Rectal smooth muscle tissue (tissue), 1 donor: ENCODE measurements around the gene CCDC9B.

Source experiments
- H3K27ac ChIP-seq: one replicate; pipeline ENCODE4 v1.7.0; 2013; ENCODE audit warnings: low read depth, low read length, inconsistent platforms
- H3K27me3 ChIP-seq: one replicate; pipeline ENCODE4 v1.7.0; 2013; ENCODE audit warnings: low read length; ENCODE audit not compliant: control insufficient read depth, insufficient read depth
- H3K36me3 ChIP-seq: one replicate; pipeline ENCODE4 v1.7.0; 2013; ENCODE audit warnings: low read length; ENCODE audit not compliant: control insufficient read depth, insufficient read depth
- H3K4me1 ChIP-seq: one replicate; pipeline ENCODE4 v1.7.0; 2013; ENCODE audit warnings: low read length; ENCODE audit not compliant: control insufficient read depth, insufficient read depth
- H3K4me3 ChIP-seq: one replicate; pipeline ENCODE4 v1.7.0; 2013; ENCODE audit warnings: low read length
- H3K9ac ChIP-seq: one replicate; pipeline ENCODE4 v1.7.0; 2013; ENCODE audit warnings: low read length

Gene CCDC9B

DNA sequence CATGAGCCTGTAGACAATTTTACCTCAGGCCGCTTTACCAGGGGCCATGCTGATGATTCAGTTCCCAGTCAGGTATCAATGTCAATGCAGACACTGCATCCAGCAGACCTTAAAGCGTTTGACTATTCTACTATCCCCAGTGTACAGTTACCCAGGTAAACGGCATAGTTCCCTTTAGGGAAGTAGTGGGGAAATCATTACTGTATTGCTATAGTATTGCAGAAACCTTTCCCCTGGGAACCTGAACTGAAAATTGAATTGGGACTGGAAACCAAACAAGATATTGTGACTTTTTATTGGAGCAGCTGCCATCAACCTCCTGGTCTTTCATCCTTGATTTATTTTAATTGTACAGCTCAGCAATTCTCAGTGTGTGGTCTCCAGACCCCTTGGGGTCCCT, 23.8 kb downstream of the CCDC9B start:
- no peak overlapping the region for H3K27ac ChIP-seq
- H3K27me3 ChIP-seq = no peaks in the 10 kb centered on the region
- H3K4me1 ChIP-seq = no peaks in the 10 kb centered on the region
- H3K36me3 ChIP-seq = no peaks in the 10 kb centered on the region
- H3K9ac ChIP-seq = no peak overlapping the region
- no peak overlapping the region for H3K4me3 ChIP-seq

DNA sequence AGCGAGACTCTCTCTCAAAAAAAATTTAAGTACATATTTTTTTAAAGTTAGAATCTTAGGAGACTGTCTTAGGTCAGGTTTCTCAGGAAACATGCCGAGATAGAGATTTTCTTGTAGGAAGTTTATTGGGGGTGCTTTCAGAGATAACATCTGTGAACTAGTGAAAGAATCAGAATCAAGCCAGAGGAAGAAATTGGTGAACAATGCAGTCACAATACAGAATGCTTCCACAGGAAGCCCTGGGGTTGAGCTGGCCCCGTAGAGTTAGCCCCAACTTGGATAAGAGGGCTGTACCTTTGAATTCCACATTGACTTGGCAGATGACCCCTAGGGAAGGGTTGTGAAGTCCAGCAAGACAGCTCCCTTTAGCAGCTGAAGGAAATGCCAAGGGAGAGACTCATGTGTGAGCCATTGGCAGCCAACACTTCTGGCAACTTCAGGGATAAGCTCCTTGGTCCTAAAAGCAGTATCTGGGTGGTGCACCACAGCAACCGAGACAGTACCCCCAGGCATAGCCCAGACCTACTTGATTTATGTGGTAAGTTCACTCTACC, 25.9 kb downstream of the CCDC9B start:
- H3K36me3 ChIP-seq = no peaks in the 10 kb centered on the region
- no peak overlapping the region for H3K9ac ChIP-seq
- H3K4me3 ChIP-seq = no peak overlapping the region
- H3K27me3 ChIP-seq = no peaks in the 10 kb centered on the region
- no peak overlapping the region for H3K27ac ChIP-seq
- no peaks in the 10 kb centered on the region for H3K4me1 ChIP-seq

DNA sequence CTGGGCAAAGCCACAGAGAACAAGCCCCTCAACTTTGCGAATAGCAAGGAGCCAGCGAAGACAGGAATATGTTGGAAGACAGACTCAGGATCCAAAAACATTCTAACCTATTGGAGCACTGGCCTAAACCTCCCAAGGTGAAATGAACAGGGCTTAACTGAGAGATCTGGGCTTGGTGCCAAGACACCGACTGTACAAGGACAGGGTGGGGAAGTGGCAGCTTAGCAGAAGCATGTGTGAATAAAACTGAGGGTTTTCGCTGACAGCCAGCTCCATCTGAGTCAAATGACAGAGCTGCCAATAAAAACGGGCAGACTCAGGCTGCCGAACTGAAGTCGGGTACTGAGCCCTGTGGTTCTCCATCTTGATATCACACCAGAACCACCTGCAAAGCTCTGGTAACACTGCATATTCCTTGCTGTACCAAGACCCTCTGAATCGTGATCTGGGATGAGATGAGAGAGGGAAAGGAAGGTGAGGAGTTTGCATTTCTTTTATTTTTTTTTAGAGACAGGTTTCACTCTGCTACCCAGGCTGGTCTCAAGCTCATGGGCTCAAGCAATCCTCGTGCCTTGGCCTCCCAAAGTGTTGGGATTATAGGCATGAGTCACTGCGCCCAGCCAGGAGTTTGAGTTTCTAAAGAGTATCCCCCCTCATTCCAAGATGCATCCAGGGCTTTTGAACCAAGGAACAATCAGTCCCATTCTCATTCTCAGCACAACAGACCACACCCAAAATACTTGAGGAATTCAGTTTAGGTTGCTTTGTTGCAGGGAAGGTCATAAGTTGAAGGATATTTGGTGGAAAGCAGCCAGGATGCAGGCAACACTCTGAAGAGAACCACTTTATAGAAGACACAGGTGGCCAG, 27.0 kb downstream of the CCDC9B start:
- no peaks in the 10 kb centered on the region for H3K27me3 ChIP-seq
- no peak overlapping the region for H3K4me3 ChIP-seq
- no peak overlapping the region for H3K9ac ChIP-seq
- H3K4me1 ChIP-seq = no peaks in the 10 kb centered on the region
- no peak overlapping the region for H3K27ac ChIP-seq
- no peaks in the 10 kb centered on the region for H3K36me3 ChIP-seq

DNA sequence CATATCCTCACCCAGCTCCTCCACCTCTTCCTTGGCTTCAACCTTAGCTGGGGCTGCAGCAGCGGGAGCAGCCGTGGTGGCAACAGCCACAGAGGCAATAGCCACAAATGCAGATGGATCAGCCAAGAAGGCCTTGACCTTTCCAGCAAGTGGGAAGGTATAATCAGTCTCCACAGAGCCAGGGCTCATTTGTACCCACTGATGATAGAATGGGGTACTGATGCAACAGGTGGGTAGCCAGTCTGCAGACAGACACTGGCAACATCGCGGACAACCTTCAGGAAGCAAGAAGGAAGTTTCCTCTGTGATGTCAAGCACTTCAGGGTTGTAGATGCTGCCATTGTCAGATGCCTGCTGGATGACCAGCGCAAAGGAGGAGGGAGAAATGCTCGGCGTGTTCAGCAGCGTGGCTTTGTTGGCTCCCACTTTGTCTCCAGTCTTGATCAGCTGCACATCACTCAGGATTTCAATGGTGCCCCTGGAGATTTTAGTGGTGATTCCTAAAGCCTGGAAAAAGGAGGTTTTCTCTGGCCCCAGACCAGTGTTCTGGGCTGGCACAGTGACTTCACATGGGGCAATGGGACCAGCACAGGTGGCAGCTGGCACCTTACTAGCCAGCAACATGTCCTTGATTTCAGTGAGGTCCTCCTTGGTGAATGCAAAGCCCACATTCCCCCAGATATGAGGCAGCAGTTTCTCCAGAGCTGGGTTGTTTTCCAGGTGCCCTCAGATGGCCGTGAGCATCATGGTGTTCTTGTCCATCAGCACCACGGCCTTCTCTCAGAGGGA, 28.2 kb downstream of the CCDC9B start:
- H3K4me3 ChIP-seq = no peak overlapping the region
- no peak overlapping the region for H3K9ac ChIP-seq
- no peaks in the 10 kb centered on the region for H3K36me3 ChIP-seq
- H3K4me1 ChIP-seq = no peaks in the 10 kb centered on the region
- H3K27me3 ChIP-seq = no peaks in the 10 kb centered on the region
- H3K27ac ChIP-seq = no peak overlapping the region

DNA sequence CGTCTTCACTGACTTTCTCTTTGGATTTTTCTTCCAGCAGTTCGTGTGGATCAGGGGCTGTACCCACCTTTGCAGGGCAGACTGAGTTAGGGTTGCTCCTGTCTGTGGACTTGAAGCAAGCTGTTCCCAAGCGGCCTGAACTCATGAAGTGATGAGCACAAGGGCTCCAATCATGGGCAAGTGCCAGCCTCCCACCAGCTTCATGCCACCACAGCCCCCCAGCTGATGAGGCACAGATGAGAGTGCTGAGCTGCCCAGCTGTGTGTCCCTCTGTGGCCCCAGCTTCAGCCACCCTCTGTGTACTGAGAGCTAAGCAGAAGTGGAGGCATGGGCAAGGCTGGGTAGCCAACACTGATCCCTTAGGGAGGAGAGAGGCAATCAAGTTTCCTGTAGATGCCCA, 29.7 kb downstream of the CCDC9B start:
- H3K27me3 ChIP-seq = no peaks in the 10 kb centered on the region
- no peak overlapping the region for H3K9ac ChIP-seq
- no peak overlapping the region for H3K27ac ChIP-seq
- no peak overlapping the region for H3K4me3 ChIP-seq
- H3K36me3 ChIP-seq = no peaks in the 10 kb centered on the region
- no peaks in the 10 kb centered on the region for H3K4me1 ChIP-seq

DNA sequence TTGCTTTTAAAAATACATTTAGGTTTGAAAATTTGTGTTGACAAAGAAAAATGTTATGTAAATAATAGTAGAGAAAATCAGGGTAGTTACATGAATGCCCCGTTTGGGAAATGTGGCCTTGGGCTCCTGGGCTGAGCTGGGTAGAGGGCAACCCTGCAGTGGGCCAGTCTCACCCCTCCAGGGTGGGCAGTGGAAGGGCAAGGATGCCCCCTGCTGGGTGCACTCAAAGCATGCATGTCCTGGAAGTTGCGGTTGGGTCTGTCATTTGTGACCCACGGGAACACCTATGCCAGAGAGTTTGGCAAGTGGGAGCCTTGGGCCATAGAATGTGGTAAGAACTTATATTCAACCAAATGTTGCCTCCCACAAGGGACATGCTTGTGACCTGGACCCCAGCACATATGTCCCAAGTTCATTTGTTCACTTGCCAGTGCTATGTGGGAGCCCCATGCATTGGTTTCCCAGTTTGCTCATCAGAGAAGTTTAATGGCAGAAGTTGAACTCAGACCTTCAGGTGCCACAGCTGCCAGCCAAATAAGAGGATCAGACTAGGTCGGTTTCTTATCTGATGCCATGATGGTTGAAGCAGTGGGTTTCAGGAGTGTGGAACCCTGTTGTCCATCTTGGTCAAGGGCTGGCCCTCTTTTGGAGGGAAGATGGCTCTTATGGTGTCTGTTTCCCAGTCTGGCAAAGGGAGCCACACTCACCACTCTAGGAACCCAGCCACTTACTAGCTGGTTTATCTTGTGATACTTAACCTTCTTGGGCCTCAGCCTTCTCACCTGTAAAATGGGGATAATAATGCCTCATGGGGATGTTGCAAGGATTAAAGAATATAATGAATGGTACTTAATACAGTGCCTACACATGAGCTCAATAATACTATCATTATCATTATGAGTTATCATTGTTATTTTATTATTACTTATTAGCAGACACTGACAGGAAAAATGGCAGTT, 30.5 kb downstream of the CCDC9B start:
- Histone ChIP-seq H3K36me3 (no peaks in the 10 kb centered on the region), H3K4me1 (no peaks in the 10 kb centered on the region), H3K27ac (no peak overlapping the region), H3K9ac (no peak overlapping the region), H3K4me3 (no peak overlapping the region), H3K27me3 (no peaks in the 10 kb centered on the region)

DNA sequence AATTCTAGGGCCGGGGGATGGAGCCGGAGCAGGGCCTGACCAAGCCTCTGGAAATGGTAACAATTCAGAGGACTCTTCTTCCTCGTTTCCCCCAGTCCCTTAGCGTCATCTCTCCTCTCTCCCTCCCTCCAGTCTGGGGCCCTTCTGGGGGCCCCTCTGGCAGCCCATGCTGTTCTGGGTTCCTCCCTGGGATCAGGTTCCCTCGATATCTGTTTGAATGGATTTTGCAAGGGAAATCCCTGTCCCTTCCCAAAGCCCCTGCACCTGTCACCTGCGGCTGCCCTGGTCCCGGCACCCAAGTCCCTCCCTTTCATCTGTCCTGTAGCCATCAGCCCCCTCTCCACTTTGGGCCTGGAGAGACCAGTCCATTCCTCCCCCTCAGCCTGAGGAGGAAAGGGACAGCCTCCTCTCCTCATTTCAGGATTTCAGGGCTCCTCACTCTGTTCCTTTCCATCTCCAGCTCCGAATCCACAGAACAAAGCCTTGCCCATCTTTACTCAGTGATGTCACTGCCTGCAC, 31.3 kb downstream of the CCDC9B start:
- no peaks in the 10 kb centered on the region for H3K27me3 ChIP-seq
- no peaks in the 10 kb centered on the region for H3K4me1 ChIP-seq
- H3K9ac ChIP-seq = no peak overlapping the region
- no peak overlapping the region for H3K27ac ChIP-seq
- no peaks in the 10 kb centered on the region for H3K36me3 ChIP-seq
- H3K4me3 ChIP-seq = no peak overlapping the region

DNA sequence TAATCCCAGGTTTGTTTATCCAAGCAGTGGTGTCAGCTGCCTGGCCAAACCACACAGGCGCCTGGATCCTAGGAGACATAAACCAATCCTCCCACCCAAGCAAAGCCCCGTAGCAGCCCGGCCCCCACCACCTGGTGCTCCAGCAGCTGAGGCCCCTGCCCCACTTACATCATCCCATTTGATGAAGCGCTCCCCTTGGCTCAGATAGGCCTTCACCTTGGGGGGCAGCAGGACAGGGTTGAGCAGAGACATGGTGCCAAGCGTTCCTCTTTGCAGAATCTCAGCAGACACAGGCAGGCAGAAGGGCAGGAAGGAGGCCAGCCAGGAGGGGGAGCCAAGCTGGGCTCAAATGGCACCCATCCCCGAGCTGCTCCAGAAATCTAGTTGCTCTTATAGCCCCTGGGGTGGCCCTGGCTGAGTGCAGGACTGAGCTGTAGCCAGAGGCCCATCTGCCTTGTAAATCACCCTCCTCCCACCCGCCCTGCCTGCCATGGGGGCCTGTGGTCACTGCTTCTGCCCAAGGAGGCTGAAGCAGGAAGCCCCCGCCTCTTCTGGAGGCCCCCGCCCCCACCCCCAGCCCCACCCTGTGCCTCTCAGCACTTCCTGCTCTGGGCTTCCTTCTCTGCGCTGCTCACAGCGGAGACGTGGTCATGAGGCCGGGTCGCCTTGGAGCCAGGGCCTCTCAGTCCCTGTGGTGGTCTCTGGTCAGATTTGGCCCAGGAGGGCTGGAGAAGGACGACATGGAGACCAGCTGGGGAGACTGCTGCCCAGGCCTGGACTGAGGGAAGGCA, 33.1 kb downstream of the CCDC9B start, which contains the start of gene PLCB2:
PLCB2 (minus strand) TSS at position 515 of the 791 bp plus-strand sequence; CDS start at position 252, 263 bp downstream.
- Histone ChIP-seq H3K9ac (peak within 1 kb of the TSS; percentile 61), H3K27ac (no peak within 1 kb of the TSS), H3K36me3 (peaks cover 2% of the 10 kb centered on the region), H3K4me3 (peak within 1 kb of the TSS; percentile 61), H3K27me3 (no peaks in the 10 kb centered on the region), H3K4me1 (no peaks in the 10 kb centered on the region)

DNA sequence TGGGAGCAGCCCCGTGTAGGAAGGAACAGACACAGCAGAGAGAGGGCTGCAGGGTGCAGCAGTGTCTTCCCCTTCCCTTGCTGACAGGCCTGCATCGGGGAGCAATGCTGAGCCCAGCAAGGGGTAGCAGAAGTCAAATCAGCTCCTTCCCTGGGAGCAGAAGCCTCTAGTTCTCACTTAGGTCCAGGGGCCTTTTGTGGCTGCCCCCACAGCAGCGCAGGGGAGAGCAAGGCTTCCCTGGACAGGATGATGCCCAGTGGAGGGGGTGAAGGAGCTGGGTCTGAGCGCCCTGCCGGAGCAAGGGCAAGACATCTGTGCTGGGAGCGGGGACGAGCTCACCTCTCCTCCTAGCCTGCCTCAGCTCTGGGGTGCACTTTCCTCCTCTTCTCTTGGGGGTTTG, 33.8 kb downstream of the CCDC9B start:
- no peak overlapping the region for H3K27ac ChIP-seq
- no peak overlapping the region for H3K9ac ChIP-seq
- H3K4me1 ChIP-seq = no peaks in the 10 kb centered on the region
- H3K36me3 ChIP-seq = peaks cover 2% of the 10 kb centered on the region
- H3K27me3 ChIP-seq = no peaks in the 10 kb centered on the region
- peak overlapping the region; percentile 34 for H3K4me3 ChIP-seq

DNA sequence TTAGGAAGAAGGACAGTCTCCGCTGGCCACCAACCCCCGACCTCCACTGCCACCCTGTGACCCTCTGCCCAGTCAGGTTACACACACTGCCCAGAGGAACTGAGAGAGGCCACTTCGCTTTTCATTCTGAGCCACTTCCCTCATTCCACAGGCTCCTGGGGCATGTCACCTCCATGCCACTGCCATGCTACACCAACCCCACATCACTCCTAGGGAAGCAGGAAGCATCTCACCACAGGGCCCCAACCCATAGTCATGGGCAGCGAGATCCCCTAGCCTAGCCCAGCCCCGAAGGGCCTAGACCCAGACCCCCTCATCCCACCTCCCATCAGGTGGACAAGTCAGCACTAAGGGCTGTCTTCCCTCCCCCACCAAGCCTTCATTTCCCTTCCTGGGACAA, 34.4 kb downstream of the CCDC9B start:
- Histone ChIP-seq H3K36me3 (peaks cover 2% of the 10 kb centered on the region), H3K27ac (no peak overlapping the region), H3K9ac (no peak overlapping the region), H3K4me1 (no peaks in the 10 kb centered on the region), H3K4me3 (peak overlapping the region; percentile 34), H3K27me3 (no peaks in the 10 kb centered on the region)

DNA sequence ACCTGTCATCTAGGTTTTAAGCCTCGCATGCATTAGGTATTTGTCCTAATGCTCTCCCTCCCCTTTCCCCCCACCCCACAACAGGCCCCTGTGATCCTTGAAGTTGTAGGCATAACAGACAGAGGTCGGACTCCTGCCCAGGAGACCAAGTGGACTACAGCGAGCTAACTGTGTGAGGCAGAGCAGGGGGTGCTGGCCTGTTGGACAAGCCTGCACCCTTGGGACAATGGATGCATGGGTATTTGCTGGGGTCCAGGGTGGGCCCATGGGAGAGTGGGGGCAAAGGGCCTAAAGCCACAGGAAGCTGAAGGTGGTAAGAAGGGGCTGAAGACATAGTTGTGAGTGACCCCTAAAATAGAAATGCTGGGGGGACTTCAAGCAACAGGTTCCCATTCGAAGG, 35.5 kb downstream of the CCDC9B start:
- Histone ChIP-seq H3K4me1 (no peaks in the 10 kb centered on the region), H3K9ac (no peak overlapping the region), H3K36me3 (peaks cover 2% of the 10 kb centered on the region), H3K4me3 (no peak overlapping the region), H3K27me3 (no peaks in the 10 kb centered on the region), H3K27ac (no peak overlapping the region)
